Midbrain (tissue), 1 donor: ENCODE data around the gene CDK6.

Experiments
- DNase-seq: peaks from one replicate; lab custom pipeline; 2025; lab: John Stamatoyannopoulos, UW

The CDK6 gene

GRCh38 chr7:92793656-92794205, 42.6 kb downstream of the CDK6 start:
- DNase-seq: no peak

DNA sequence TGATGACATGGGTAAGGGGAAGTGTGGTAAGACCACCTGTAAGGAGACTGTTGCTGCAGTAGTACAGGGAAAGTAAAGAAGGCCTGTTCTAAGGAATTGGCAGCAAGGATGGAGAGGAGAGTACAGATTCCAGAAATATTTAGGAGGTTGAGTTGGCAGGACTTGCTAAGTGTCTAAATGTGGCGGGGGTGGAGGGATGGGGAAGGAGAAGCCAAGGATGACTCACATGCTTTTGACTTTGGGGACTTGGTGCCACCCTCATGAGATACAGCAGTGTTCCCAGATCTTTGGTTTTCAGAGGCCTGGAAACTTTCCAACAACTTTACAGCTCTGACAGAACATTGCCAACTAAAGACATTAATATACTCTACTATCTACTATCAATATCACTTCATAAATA, 45.4 kb downstream of the CDK6 start:
- no peak for DNase-seq

GRCh38 chr7:92788559-92789183, 47.7 kb downstream of the CDK6 start:
- no peak for DNase-seq

DNA sequence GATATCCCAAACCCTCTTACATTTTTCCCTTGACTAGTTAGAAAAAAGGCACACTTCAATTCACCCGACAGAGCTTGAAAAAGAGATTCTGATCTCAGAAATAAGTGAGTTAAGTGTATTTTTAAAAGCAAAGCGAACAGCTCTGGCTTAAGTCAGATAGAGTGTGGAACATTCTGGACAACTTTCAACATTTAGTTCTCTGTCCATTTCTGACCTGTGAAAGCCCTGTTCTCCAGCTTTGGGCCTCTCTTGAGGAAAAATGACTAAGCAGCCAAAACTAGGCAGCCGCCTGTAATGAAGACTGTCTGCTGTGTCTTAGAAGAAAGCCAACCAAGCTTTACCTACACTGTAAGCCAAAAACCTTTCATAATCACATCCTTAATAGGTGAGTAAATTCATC, 50.5 kb downstream of the CDK6 start:
- DNase-seq: no peak

GRCh38 chr7:92784935-92785334, 51.4 kb downstream of the CDK6 start:
- no peak for DNase-seq

DNA sequence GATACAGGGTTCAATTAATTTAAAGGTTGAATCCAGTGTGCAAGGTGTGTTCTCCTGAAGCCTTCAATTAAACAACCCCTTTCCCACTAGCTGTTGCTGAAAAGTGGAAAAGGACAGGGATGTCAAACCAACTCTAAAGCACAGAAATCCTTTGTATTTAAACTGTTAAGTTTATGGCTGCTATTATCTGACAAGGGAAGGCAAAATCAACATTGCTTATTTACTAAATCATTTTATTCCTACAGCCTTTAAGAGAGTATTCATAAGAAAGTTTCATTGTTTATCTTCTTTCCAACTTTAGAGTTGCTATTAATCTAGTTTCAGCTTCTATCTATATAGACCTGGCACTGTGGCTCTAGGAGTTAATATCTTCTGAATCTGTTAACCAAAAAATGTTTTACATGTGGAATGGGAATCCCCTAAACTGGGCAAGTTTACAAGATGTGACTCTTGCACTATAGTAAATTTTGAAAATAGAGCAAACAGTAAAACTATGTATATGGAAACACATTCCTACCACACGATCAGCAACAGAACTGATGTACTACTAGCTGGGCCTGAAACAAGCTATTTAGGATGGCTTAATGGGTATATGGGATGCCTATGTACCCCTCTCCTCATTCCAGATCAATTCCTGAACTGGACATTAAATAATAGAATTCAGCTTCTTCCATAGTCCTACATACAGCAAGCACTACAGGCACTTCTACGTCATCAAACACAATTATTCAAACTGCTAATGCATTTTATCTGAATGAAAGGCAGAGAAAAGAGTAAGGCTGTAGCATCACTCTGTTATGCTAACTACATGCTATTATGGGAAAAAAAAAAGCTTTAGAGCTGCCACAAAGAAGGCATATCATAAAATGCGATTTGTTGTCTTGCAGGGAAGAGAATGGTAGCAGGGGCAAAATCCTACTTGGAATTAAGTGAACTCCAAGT, 52.8 kb downstream of the CDK6 start:
- DNase-seq: no peak

DNA sequence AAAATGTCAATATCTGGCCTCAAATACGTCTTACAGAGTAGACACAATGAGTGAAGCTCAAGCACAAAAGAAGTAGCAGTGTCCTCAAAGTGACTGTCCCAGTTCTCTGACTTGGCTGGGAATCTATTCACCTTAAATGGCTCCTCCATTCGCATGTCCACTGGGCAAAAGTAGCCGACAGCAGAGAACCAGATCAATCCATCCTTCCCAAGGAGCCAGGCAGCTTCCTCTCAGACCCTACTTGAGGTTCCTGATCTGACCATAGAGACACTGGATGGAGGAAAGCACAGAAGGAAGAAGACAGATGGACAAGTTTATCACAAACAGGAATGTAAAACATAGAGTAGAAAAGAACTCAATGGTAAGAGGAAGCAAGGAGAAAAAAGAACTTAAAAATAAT, 53.5 kb downstream of the CDK6 start:
- no peak for DNase-seq

- no peak for DNase-seq
Measured at GRCh38 chr7:92782236-92782635, 54.1 kb downstream of the CDK6 start.

DNA sequence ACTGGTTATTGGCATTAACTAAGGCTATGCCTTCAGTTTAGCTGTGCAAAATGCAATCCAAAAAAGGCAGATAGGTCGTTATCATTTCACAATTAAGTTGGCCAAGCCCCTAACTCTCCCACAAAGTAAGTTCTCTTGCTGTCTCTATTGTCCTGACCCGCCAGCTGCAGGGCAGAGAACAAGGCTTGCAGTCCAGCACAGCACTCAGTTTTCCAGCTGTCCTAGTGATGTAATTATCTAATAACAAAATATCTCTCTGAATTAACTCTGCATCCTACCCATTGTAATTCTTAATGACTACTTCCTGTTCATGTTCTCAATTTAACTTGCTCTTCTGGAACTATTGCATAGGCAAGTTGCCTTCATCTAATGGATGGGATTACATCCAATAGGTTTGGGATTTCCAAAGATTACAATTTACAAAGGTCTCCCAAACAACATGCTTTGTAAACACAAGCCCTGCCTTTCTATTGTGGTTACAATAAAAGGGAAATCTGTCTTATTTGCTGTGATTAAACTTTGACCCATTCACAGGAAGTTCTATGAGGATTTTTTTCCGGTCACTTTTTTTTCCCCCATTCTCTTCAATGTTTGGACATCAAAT, 55.2 kb downstream of the CDK6 start:
- DNase-seq: peak; percentile 63

GRCh38 chr7:92778972-92779371, 57.4 kb downstream of the CDK6 start:
- no peak for DNase-seq

DNA sequence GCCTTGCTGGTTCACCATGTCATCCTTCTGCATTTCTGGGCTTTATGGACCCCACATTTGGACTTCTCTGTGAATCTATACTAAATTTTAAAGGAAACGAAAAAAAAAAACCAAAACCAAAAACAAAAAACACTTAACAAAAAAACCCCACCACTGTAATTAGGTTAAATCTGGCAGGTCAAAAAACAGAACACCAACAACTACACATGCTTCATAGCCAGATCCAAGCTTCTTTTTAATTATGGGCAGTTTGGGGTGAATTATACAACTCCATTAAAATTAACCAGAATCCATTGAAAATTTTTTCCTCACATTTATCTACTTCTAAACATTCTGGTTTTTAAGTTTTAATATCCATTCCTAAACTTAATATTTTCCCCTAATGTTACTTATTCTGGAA, 58.4 kb downstream of the CDK6 start:
- no peak for DNase-seq

DNA sequence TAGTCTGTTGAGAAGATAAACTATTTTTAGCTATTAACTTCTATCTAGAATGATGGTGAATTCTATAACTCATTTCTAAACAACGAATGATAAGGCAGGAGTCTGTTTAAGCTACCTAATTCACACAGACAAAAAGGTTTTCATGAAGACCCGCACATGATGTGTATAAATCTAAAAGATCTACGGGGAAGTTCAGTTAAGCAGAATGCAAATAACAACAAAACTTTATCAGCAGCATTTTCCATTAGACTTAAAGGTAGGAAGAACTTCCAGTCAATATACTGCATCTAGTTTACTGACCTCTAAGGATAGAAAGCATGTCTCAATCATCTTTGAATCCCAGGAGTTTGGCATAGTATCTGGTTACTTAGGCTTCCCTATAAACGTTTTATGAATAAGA, 62.6 kb downstream of the CDK6 start:
- no peak for DNase-seq

- no peak for DNase-seq
Measured at GRCh38 chr7:92769844-92770243, 66.5 kb downstream of the CDK6 start.

- no peak for DNase-seq
Measured at GRCh38 chr7:92769394-92769699, 67.0 kb downstream of the CDK6 start.

DNA sequence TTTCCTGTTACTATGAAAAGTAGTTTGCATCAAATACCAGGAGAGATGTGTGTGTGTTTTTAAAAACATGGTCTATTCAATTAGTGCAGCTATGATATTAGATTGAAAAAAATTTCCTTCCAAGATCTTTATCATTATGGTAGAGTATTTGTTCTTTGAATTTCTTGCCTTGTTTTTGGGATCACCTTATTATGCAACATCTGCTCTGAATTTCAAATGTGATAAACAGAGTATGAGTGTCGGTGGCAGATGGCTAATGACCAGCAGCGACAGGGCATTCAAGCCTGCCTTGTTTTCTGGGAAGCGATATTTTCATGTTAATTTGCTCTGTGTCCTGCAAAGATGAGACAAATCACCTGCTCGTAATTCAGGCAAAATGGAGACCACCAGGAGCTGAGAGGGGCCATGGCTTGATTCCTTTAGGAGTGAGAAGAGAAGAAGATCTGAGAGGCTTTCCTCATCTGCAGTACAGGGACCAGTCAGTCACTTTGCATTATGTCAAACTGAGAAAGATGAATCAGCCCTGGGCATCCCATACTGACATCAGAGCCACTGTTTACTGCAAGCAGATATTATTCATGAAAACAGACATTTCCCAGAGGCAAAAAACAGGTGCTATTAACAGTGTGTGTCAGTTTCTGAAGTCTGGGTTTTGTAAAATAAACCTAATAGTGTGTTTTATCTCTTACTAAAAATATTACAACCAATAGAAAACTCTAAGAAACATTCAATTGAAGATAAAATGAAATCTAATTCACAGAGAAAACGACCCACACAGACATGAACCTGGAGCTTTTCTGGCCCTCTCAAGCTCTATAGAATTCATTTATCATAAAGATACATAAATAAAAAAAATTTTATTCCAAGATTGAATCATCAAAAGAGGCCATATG, 67.6 kb downstream of the CDK6 start:
- peak; percentile 63 for DNase-seq

- DNase-seq: no peak
Measured at GRCh38 chr7:92767437-92767836, 68.9 kb downstream of the CDK6 start.

GRCh38 chr7:92766461-92767003, 69.8 kb downstream of the CDK6 start:
- DNase-seq: no peak

DNA sequence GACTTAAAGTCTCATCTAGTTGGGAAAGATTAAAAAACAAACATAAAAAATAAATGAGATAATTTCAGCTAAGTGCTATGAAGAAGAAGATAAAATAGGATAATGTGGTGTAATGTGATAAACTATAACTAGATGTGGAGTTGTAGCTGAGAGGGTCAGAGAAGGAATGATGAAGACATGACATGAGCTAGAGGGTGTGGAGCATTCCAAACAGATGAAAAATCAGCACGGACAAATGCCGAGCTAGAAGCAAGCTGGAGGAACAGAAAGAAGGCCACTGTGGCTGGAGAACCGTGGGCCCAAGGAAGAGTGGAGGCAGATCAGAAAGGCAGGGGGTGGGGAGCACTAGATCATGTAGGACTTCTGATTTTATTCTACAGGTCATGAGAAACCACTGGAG, 70.6 kb downstream of the CDK6 start:
- DNase-seq: no peak

GRCh38 chr7:92763636-92764423, 72.5 kb downstream of the CDK6 start:
- no peak for DNase-seq

DNA sequence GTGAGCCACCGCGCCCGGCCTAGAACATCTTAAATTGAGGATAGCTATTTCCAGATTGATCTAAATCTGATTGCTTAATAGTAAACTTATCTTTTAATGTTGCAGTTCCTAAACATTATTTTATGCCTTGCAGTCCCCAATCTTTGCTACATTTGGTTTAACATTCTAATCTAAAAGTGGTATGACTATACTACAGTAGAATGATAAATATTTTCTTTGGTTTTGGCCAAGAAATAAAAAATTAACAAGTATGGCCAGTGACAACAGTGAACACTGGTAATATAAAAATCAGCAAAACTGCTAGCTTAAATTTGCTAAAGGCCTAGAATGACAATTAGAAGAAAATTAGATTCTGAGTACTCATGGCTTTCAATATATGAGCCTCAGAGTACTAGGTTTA, 73.5 kb downstream of the CDK6 start:
- DNase-seq: no peak
